Activated CD4-positive, CD25-positive, alpha-beta regulatory T cell (primary cell): ENCODE data around the gene FRMD4A.
A peak's percentile ranks its signal among the peaks of the same experiment; 100 is the strongest.

ENCODE experiments used
- DNase-seq, 4 experiments: peaks; one replicate each; lab custom pipeline; 2025; lab: John Stamatoyannopoulos, UW

The FRMD4A gene

GRCh38 chr10:14340051-14340744, 9.5 kb upstream of the FRMD4A start:
- no peak for DNase-seq

GRCh38 chr10:14336736-14337135, 6.0 kb upstream of the FRMD4A start:
- no peak for DNase-seq

- no peak for DNase-seq
Observed at GRCh38 chr10:14334771-14335170, 4.0 kb upstream of the FRMD4A start.

- no peak for DNase-seq
Observed at GRCh38 chr10:14333606-14334005, 2.9 kb upstream of the FRMD4A start.

GRCh38 chr10:14332903-14333302, 2.2 kb upstream of the FRMD4A start:
- DNase-seq, result no peak

GRCh38 chr10:14329746-14330173, 964 bp downstream of the FRMD4A start:
- DNase-seq, result no peak

GRCh38 chr10:14328881-14329672, 1.6 kb downstream of the FRMD4A start:
- DNase-seq, result no peak

GRCh38 chr10:14327527-14327926, 3.2 kb downstream of the FRMD4A start:
- DNase-seq, result no peak

- no peak for DNase-seq
Observed at GRCh38 chr10:14326581-14326980, 4.1 kb downstream of the FRMD4A start.

- peak; percentile 2 to 34 (median 14) for DNase-seq
Observed at GRCh38 chr10:14325325-14325955, 5.3 kb downstream of the FRMD4A start.

- no peak for DNase-seq
Observed at GRCh38 chr10:14322526-14323188, 8.1 kb downstream of the FRMD4A start.

GRCh38 chr10:14318007-14318406, 12.7 kb downstream of the FRMD4A start:
- no peak for DNase-seq

GRCh38 chr10:14312014-14312413, 18.7 kb downstream of the FRMD4A start:
- DNase-seq, result no peak

- no peak for DNase-seq
Observed at GRCh38 chr10:14311206-14311957, 19.3 kb downstream of the FRMD4A start.

- DNase-seq, result no peak
Observed at GRCh38 chr10:14309593-14309992, 21.1 kb downstream of the FRMD4A start.

GRCh38 chr10:14306190-14306589, 24.5 kb downstream of the FRMD4A start:
- no peak for DNase-seq

- DNase-seq, result no peak
Observed at GRCh38 chr10:14304046-14304445, 26.7 kb downstream of the FRMD4A start.

GRCh38 chr10:14302035-14302434, 28.7 kb downstream of the FRMD4A start:
- DNase-seq, result no peak

- DNase-seq, result no peak
Observed at GRCh38 chr10:14299556-14299955, 31.2 kb downstream of the FRMD4A start.

- no peak for DNase-seq
Observed at GRCh38 chr10:14296065-14296709, 34.5 kb downstream of the FRMD4A start.
